K562 (cell line): Measurements from ENCODE around the gene UBXN10. TPM values are rescaled to one million over a fixed set of nuclear protein-coding genes. Genes with fewer than 3 reads are reported as not detected.
A peak's percentile ranks its signal among the peaks of the same experiment; 100 is the strongest.

Experiments used
- ADNP ChIP-seq: fragments of 200-800 bp; sonication (Bioruptor generic); IDR thresholded peaks from 2 replicates; pipeline ENCODE4 v1.6.1; 2016; ENCODE audit warnings: missing genetic modification characterization, missing compliant biosample characterization
- ARID4B ChIP-seq: sonication (generic); formaldehyde crosslinking; IDR thresholded peaks from 2 replicates; pipeline ENCODE4 v1.8.0; 2022; ENCODE audit warnings: mild to moderate bottlenecking, missing genetic modification reagents
- CEBPG ChIP-seq, 3 experiments: fragments of 200-800 bp in 1 of 3; sonication (Bioruptor generic) in 1 of 3; sonication (generic) in 1 of 3; formaldehyde crosslinking in 1 of 3; IDR thresholded peaks in 2 of 3; conservative IDR thresholded peaks in 1 of 3; 2 replicates each; pipeline versions ENCODE4 v1.6.1 to v1.8.0; 2016 to 2022; ENCODE audit warnings: missing compliant biosample characterization in 2 of 3, missing genetic modification characterization in 2 of 3, mild to moderate bottlenecking in 1 of 3, missing genetic modification reagents in 1 of 3
- CXXC5 ChIP-seq: fragments of 250-450 bp; sonication (Bioruptor Pico); IDR thresholded peaks from 2 replicates; pipeline ENCODE4 v1.8.0; 2022; ENCODE audit warnings: inconsistent platforms, mild to moderate bottlenecking, moderate library complexity
- MGA ChIP-seq: fragments of 450-650 bp; IDR thresholded peaks from 2 replicates; pipeline ENCODE4 v1.6.1; 2016; ENCODE audit warnings: mild to moderate bottlenecking, moderate library complexity
- NR0B1 ChIP-seq: fragments of 450-650 bp; IDR thresholded peaks from one replicate; pipeline ENCODE4 v1.6.1; 2018; ENCODE audit warnings: mild to moderate bottlenecking, moderate library complexity; ENCODE audit not compliant: partially characterized antibody
- TGIF2 ChIP-seq: sonication (generic); formaldehyde crosslinking; IDR thresholded peaks from 2 replicates; pipeline ENCODE4 v1.8.1; 2022; ENCODE audit warnings: mild to moderate bottlenecking, missing genetic modification reagents, moderate library complexity
- USF2 ChIP-seq: sonication (generic); formaldehyde crosslinking; IDR thresholded peaks from 2 replicates; pipeline ENCODE4 v1.5.0; 2020; ENCODE audit warnings: missing genetic modification reagents
- ZNF134 ChIP-seq: fragments of 250-450 bp; sonication (Bioruptor Pico); conservative IDR thresholded peaks from 2 replicates; pipeline ENCODE4 v1.4.0; 2020
- polyA plus RNA-seq, 8 experiments: library from polyadenylated mRNA; depleted of rRNA in 4 of 8; stranded (reverse) in 5 of 8; unstranded in 3 of 8; fragments of >200 nt; fragmentation: Nextera tagmentation in 2 of 8; fragmentation: Illumina TruSeq in 1 of 8; extraction: Ambion mirVana in 2 of 8; extraction: Trizol in 1 of 8; gene quantifications; 2 replicates each; pipeline versions ENCODE4 v1.2.1 to v1.2.3, GENCODE V29; 2011 to 2014; ENCODE audit warnings: inconsistent platforms in 1 of 8, missing spikeins in 1 of 8
- total RNA-seq, 7 experiments: library from RNA; depleted of rRNA in 6 of 7; stranded (reverse); fragments of >200 nt in 6 of 7; fragmentation: Illumina TruSeq in 2 of 7; extraction: Trizol in 2 of 7; gene quantifications; 2 replicates each; pipeline versions ENCODE4 v1.2.1 to v1.2.3, GENCODE V29; 2011 to 2021; ENCODE audit warnings: low replicate concordance in 1 of 7

UBXN10 gene
- total and polyA plus RNA-seq, 9 of the 15 experiments (the other 6 are each of a cell fraction or from before 2014, with no cell fraction given), result 10.7 to 17.7 (median 13.6) TPM

GRCh38 chr1:20198918-20199317 lies 13.0 kb downstream of the UBXN10 start (continued):
- peak; percentile 83 for TF ChIP-seq MGA
- TF ChIP-seq CEBPG (CRISPR knock-in tag; IDR thresholded peaks at IDR 0.05), result no peak
- TF ChIP-seq CEBPG (tag; conservative IDR thresholded peaks at IDR 0.05 in 1 of 2, IDR thresholded peaks at IDR 0.05 in 1 of 2), result no peak
- TF ChIP-seq ZNF134, result no peak
- peak; percentile 78 for TF ChIP-seq CXXC5 (CRISPR knock-in tag)
- peak; percentile 55; the same call in 1 of the 2 replicates for TF ChIP-seq ADNP (tag)
- TF ChIP-seq ARID4B (CRISPR knock-in tag), result no peak
- TF ChIP-seq TGIF2, result no peak
- TF ChIP-seq USF2 (CRISPR knock-in tag), result no peak
- no peak for TF ChIP-seq NR0B1
